Testis (tissue), 5 donors: ENCODE data around the gene ZNF492. TPM values are rescaled to one million over a fixed set of nuclear protein-coding genes. Genes with fewer than 3 reads are reported as not detected.
"Not testable (repeated sequence)": the region's sequence is repeated elsewhere in the genome, so short reads cannot be mapped to it uniquely, and the experiment has no call there.

Experiments used
- DNase-seq: peaks from one replicate; pipeline ENCODE4 v3.0.0-alpha.2; 2019
- H3K27ac ChIP-seq, 2 donors: fragments of 200-600 bp; sonication (generic); one replicate each; pipeline ENCODE4 v1.5.1; 2019
- H3K27me3 ChIP-seq: fragments of 200-600 bp; sonication (generic); one replicate; pipeline ENCODE4 v1.5.1; 2019
- H3K36me3 ChIP-seq: fragments of 200-600 bp; sonication (generic); one replicate; pipeline ENCODE4 v1.5.1; 2017; ENCODE audit warnings: low read depth; ENCODE audit errors: missing control alignments
- H3K4me1 ChIP-seq: fragments of 200-600 bp; sonication (generic); one replicate; pipeline ENCODE4 v1.5.1; 2019
- H3K4me3 ChIP-seq, 2 donors: fragments of 200-600 bp; sonication (generic); one replicate each; pipeline ENCODE4 v1.5.1; 2017 to 2019
- H3K9me3 ChIP-seq: fragments of 200-600 bp; sonication (generic); one replicate; pipeline ENCODE4 v1.5.1; 2017
- CTCF ChIP-seq, 3 experiments: fragments of 450-650 bp in 2 of 3; fragments of 200-600 bp in 1 of 3; sonication (generic) in 1 of 3; IDR thresholded peaks; one replicate each; pipeline ENCODE4 v1.5.1; 2016 to 2019; ENCODE audit warnings: antibody characterized with exemption in 3 of 3, mild to moderate bottlenecking in 2 of 3, moderate library complexity in 1 of 3
- POLR2A ChIP-seq: fragments of 450-650 bp; IDR thresholded peaks from one replicate; pipeline ENCODE4 v1.6.1; 2017; ENCODE audit warnings: antibody characterized with exemption, mild to moderate bottlenecking, moderate library complexity
- WGBS, 2 donors: methylation state at CpG; one replicate each; pipeline ENCODE4 v1.1.5; 2018; 5-methylcytosine and 5-hydroxymethylcytosine counted together
- intact Hi-C: fragments of 100-400 bp; cut with DNase I; formaldehyde crosslinking; loops from one replicate; pipeline ENCODE4 v1.15.1; 2023; ENCODE audit warnings: low total_unique reads
- long read RNA-seq, 2 donors: transcript quantifications; one replicate each; lab custom pipeline, GENCODE V29; 2026
- polyA plus RNA-seq: library from polyadenylated mRNA; stranded (reverse); fragments of 350-450 nt; fragmentation: Illumina TruSeq; extraction: RNeasy Lipid Tissue Mini Kit (QIAGEN cat#74804); gene quantifications from one replicate; pipeline ENCODE4 v1.2.3, GENCODE V29; 2014; ENCODE audit warnings: low read depth, low replicate concordance; ENCODE audit not compliant: insufficient read depth
- total RNA-seq, 2 donors: library from RNA; depleted of rRNA; stranded (reverse); fragments of >200 nt; gene quantifications; one replicate each; pipeline ENCODE4 v1.2.3, GENCODE V29; 2016

ZNF492 gene
- 1 to 10 TPM; 2.7 to 3.3 TPM for total RNA-seq
- 1.2 TPM for polyA plus RNA-seq
- long read RNA-seq, donor 1, full-length matches to known transcripts, result 1 of 1 reads
- long read RNA-seq, donor 1, partial matches to known transcripts, result 0 of 1 reads
- long read RNA-seq, donor 1, other reads (novel, unspliced or antisense), result 0 of 1 reads
- long read RNA-seq, donor 2, full-length matches to known transcripts, result 2 of 2 reads
- long read RNA-seq, donor 2, partial matches to known transcripts, result 0 of 2 reads
- long read RNA-seq, donor 2, other reads (novel, unspliced or antisense), result 0 of 2 reads

GRCh38 chr19:22633706-22634449 lies at the start of gene ZNF492:
ZNF492 (plus strand) TSS chr19:22634324; CDS start chr19:22653400, 19,076 bp downstream.
- H3K27me3 ChIP-seq, intact Hi-C loops, H3K36me3 ChIP-seq, H3K4me1 ChIP-seq, H3K9me3 ChIP-seq: not testable (repeated sequence)
- Histone ChIP-seq H3K4me3 (peak within 1 kb of the TSS; percentile 63 to 79), H3K27ac (peak within 1 kb of the TSS; percentile 55 to 68)
- 2 to 31% methylated on average over 20 to 36 of the region's 36 CpGs for WGBS, 2 donors
- peak; percentile 97 for DNase-seq

GRCh38 chr19:22595422-22595821 lies 38.7 kb upstream of the ZNF492 start:
- DNase-seq, result no peak
- H3K27me3 ChIP-seq, result no peaks in the 10 kb centered on the region
- H3K4me3 ChIP-seq, result peak overlapping the region; percentile 24 to 32
- intact Hi-C loops, result no loop called here
- no peaks in the 10 kb centered on the region for H3K9me3 ChIP-seq
- H3K36me3 ChIP-seq, result no peaks in the 10 kb centered on the region
- TF ChIP-seq CTCF (IDR thresholded peaks at IDR 0.05), result no peak
- no peak for TF ChIP-seq POLR2A
- H3K27ac ChIP-seq, result no peak overlapping the region
- WGBS, 2 donors, result 33 to 46% methylated on average over 11 of the region's 11 CpGs
- H3K4me1 ChIP-seq, result no peaks in the 10 kb centered on the region

GRCh38 chr19:22595918-22596341 lies 38.2 kb upstream of the ZNF492 start:
- DNase-seq, result peak; percentile 86
- 14 to 18% methylated on average over 17 to 23 of the region's 24 CpGs for WGBS, 2 donors
- no peaks in the 10 kb centered on the region for H3K9me3 ChIP-seq
- no peak overlapping the region for H3K27ac ChIP-seq
- TF ChIP-seq POLR2A (no peak), CTCF (IDR thresholded peaks at IDR 0.05) (no peak)
- intact Hi-C loops, result no loop called here
- H3K27me3 ChIP-seq, result no peaks in the 10 kb centered on the region
- no peaks in the 10 kb centered on the region for H3K36me3 ChIP-seq
- H3K4me3 ChIP-seq, result peak overlapping the region; percentile 24 to 32
- no peaks in the 10 kb centered on the region for H3K4me1 ChIP-seq

GRCh38 chr19:22600690-22601648 lies 33.2 kb upstream of the ZNF492 start:
- 83 to 89% methylated on average over 18 of the region's 18 CpGs for WGBS, 2 donors
- no peak overlapping the region for H3K27ac ChIP-seq
- no peaks in the 10 kb centered on the region for H3K36me3 ChIP-seq
- no peak for DNase-seq
- no peak overlapping the region for H3K4me3 ChIP-seq
- intact Hi-C loops, result no loop called here
- no peaks in the 10 kb centered on the region for H3K9me3 ChIP-seq
- no peaks in the 10 kb centered on the region for H3K4me1 ChIP-seq
- TF ChIP-seq POLR2A (no peak), CTCF (IDR thresholded peaks at IDR 0.05) (no peak)
- H3K27me3 ChIP-seq, result no peaks in the 10 kb centered on the region
